Thyroid gland (tissue), 4 donors: ENCODE results near the gene ZNF625. TPM values are rescaled to one million over a fixed set of nuclear protein-coding genes. Genes with fewer than 3 reads are reported as not detected.

Experiments
- DNase-seq, 2 donors: peaks; one replicate each; pipeline ENCODE4 v3.0.0-alpha.2; 2019
- H3K27ac ChIP-seq, 3 donors: fragments of 200-600 bp; sonication (generic); 1 replicate in 2 of 3; 2 replicates in 1 of 3; pipeline ENCODE4 v1.5.1; 2016 to 2019; ENCODE audit warnings: mild to moderate bottlenecking in 1 of 3, moderate library complexity in 1 of 3
- H3K27me3 ChIP-seq: fragments of 200-600 bp; sonication (generic); one replicate; pipeline ENCODE4 v1.5.1; 2019
- H3K36me3 ChIP-seq, 2 donors: fragments of 200-600 bp; sonication (generic); one replicate each; pipeline ENCODE4 v1.5.1; 2016 to 2019
- H3K4me1 ChIP-seq, 2 donors: fragments of 200-600 bp; sonication (generic); one replicate each; pipeline ENCODE4 v1.5.1; 2017 to 2019
- H3K4me3 ChIP-seq, 3 donors: fragments of 200-600 bp; sonication (generic); replicated peaks in 1 of 3; 1 replicate in 2 of 3; 2 replicates in 1 of 3; pipeline ENCODE4 v1.5.1; 2016; ENCODE audit warnings: mild to moderate bottlenecking in 1 of 3
- H3K9me3 ChIP-seq: fragments of 200-600 bp; sonication (generic); one replicate; pipeline ENCODE4 v1.5.1; 2017
- POLR2A ChIP-seq, 2 donors: fragments of 450-650 bp; IDR thresholded peaks; one replicate each; pipeline ENCODE4 v1.6.1; 2017; ENCODE audit warnings: antibody characterized with exemption in 2 of 2, mild to moderate bottlenecking in 2 of 2, moderate library complexity in 1 of 2
- WGBS, 2 donors: methylation state at CpG; one replicate each; pipeline ENCODE4 v1.1.5; 2017; 5-methylcytosine and 5-hydroxymethylcytosine counted together
- intact Hi-C: fragments of 100-400 bp; cut with DNase I; formaldehyde crosslinking; loops from one replicate; pipeline ENCODE4 v1.15.1; 2023
- total RNA-seq, 4 donors: library from RNA; depleted of rRNA; stranded (reverse); fragments of >200 nt; gene quantifications; one replicate each; pipeline ENCODE4 v1.2.3, GENCODE V29; 2016
- TF ChIP-seq, protein P1 (sequence below), 6 experiments: fragments of 200-600 bp in 3 of 6; fragments of 450-650 bp in 3 of 6; sonication (generic) in 3 of 6; IDR thresholded peaks; one replicate each; pipeline ENCODE4 v1.5.1; 2016 to 2019; ENCODE audit warnings: antibody characterized with exemption in 6 of 6, mild to moderate bottlenecking in 2 of 6, inconsistent platforms in 1 of 6, moderate library complexity in 1 of 6

ZNF625 gene
- total RNA-seq, 4 donors from 2014 or later = 5.5 to 12.2 (median 11.5) TPM

DNA sequence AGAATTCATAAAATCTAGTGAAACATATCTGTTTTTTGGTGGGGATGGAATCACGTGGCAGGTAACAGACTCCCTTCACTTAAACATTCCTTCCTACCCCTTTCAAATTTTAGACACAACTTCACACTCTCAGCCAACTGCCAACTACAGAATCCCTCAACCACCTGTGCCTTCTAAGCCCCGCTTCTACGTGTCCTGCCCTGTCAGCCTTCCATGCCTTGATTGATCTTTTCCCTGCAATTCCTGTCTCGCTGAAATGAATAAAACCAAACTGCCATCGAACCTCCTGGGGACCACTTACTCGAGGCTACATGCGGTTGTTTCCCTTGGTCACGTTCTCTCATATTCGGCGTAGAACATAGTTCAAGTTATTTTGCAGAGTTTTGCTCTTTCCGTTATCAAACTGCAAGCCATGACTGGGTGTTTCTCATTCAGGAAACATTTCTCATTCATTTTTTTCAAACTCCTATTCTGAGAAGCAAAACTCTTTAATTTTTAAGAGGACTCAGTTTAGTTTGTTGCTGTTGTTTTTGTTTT is 1.1 kb downstream of the ZNF625 start:
- intact Hi-C loops = no loop called here
- no peaks in the 10 kb centered on the region for H3K36me3 ChIP-seq
- DNase-seq = no peak
- H3K4me1 ChIP-seq = peaks cover 6 to 13% of the 10 kb centered on the region in 2 donors
- H3K4me3 ChIP-seq = peak overlapping the region in 2 of 3 donors; percentile 74 to 99
- H3K9me3 ChIP-seq = no peaks in the 10 kb centered on the region
- TF ChIP-seq POLR2A (IDR thresholded peaks at IDR 0.05) = no peak
- TF ChIP-seq, protein P1, sequence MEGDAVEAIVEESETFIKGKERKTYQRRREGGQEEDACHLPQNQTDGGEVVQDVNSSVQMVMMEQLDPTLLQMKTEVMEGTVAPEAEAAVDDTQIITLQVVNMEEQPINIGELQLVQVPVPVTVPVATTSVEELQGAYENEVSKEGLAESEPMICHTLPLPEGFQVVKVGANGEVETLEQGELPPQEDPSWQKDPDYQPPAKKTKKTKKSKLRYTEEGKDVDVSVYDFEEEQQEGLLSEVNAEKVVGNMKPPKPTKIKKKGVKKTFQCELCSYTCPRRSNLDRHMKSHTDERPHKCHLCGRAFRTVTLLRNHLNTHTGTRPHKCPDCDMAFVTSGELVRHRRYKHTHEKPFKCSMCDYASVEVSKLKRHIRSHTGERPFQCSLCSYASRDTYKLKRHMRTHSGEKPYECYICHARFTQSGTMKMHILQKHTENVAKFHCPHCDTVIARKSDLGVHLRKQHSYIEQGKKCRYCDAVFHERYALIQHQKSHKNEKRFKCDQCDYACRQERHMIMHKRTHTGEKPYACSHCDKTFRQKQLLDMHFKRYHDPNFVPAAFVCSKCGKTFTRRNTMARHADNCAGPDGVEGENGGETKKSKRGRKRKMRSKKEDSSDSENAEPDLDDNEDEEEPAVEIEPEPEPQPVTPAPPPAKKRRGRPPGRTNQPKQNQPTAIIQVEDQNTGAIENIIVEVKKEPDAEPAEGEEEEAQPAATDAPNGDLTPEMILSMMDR (IDR thresholded peaks at IDR 0.05) = no peak
- H3K27me3 ChIP-seq = no peaks in the 10 kb centered on the region
- 17 to 19% methylated on average over 11 of the region's 11 CpGs for WGBS, 2 donors
- peak overlapping the region in 2 of 3 donors; percentile 79 to 92 for H3K27ac ChIP-seq

DNA sequence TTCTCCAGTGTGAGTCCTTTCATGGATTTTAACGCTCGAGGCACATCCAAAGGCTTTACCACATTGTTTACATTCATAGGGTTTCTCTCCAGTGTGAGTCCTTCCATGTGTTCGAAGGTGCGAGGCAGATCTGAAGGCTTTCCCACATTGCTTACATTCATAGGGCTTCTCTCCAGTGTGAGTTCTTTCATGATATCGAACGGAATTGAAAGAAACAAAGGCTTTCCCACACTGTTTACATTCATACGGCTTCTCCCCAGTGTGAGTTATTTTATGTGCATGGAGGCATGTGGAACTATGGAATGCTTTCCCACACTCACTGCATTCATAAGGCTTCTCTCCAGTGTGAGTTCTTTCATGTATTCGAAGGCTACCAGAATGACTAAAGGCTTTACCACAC is 11.2 kb downstream of the ZNF625 start:
- no peak for TF ChIP-seq POLR2A (IDR thresholded peaks at IDR 0.05)
- TF ChIP-seq, protein P1 (IDR thresholded peaks at IDR 0.05) = no peak
- Histone ChIP-seq H3K9me3 (no peaks in the 10 kb centered on the region), H3K4me1 (peaks cover 6 to 7% of the 10 kb centered on the region in 2 donors), H3K27me3 (no peaks in the 10 kb centered on the region), H3K4me3 (no peak overlapping the region), H3K36me3 (peaks cover 22 to 25% of the 10 kb centered on the region in 2 donors), H3K27ac (no peak overlapping the region)
- DNase-seq = no peak
- 96 to 97% methylated on average over 8 of the region's 8 CpGs for WGBS, 2 donors
- intact Hi-C loops = loop anchor here (10.0 kb wide), 2 partner anchors 181 to 261 kb away; partner anchors contain the start of genes ZNF69 and ZNF763

DNA sequence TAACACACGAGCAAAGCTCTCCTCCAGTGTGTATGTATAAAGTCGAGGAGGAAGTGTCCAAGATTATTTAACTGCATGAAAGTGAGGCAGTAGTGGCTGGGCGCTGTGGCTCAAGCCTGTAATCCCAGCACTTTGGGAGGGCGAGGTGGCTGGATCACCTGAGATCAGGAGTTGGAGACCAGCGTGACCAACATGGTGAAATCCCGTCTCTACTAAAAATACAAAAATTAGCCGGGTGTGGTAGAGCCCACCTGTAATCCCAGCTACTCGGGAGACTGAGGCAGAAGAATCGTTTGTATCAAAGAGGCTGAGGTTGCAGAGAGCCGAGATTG is 15.2 kb downstream of the ZNF625 start:
- H3K4me3 ChIP-seq = no peak overlapping the region
- peaks cover 16 to 18% of the 10 kb centered on the region in 2 donors for H3K36me3 ChIP-seq
- no peak overlapping the region for H3K27ac ChIP-seq
- no peak for DNase-seq
- H3K9me3 ChIP-seq = no peaks in the 10 kb centered on the region
- TF ChIP-seq, protein P1 (IDR thresholded peaks at IDR 0.05) = no peak
- no peak for TF ChIP-seq POLR2A (IDR thresholded peaks at IDR 0.05)
- H3K4me1 ChIP-seq = peaks cover 16% of the 10 kb centered on the region in 2 donors
- intact Hi-C loops = loop anchor here (2.0 to 10.0 kb wide), 3 partner anchors 83 to 257 kb away; partner anchors contain the start of genes ZNF69 and ZNF763
- H3K27me3 ChIP-seq = no peaks in the 10 kb centered on the region
- WGBS, 2 donors = 58 to 61% methylated on average over 10 of the region's 10 CpGs

DNA sequence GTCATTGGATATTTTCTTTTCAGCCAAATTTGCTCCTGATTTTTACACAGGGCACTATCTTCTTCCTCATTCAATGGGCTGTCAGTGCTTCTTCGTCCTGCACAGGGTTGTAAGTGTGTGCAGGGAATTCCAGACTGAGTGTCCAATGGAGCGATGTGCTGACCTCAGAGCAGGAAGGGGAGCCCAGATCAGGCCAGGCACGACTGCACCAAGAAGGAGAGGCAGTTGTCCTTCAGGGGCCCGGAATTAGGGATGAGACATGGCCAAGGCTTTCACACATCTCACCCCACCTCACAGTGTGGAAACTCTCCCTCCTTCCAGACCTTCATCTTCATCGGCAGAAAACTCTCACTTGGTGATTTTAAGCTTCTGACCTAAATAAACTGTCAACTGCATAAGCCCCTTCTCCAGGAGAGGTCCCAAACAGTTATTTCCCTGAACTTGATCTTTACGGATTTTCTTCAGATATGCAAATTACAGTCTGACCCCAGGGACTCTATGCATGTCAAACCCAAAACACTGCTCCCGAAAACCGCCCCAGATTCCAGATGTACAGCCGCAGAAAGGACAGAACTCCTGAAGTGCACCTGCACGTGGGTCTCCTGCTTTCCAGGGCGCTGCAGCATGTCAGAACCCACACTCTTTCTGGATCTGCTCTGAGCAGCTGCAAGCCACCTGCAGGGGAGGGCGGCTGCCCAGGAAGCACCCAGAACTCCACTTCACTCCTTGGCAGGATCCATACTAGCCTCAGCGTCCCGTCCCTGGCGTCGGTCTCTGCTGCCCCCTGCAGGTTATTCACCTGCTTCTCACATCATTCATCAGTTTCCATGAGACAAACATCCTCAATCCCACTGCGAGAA is 15.8 kb downstream of the ZNF625 start:
- Histone ChIP-seq H3K9me3 (no peaks in the 10 kb centered on the region), H3K27me3 (no peaks in the 10 kb centered on the region), H3K4me1 (peaks cover 16% of the 10 kb centered on the region in 2 donors), H3K36me3 (peaks cover 12 to 13% of the 10 kb centered on the region in 2 donors), H3K27ac (peak overlapping the region in 2 of 3 donors; percentile 46 to 88), H3K4me3 (peak overlapping the region in 1 of 3 donors; percentile 97)
- intact Hi-C loops = loop anchor here (2.0 to 10.0 kb wide), 3 partner anchors 82 to 256 kb away; partner anchors contain the start of genes ZNF69 and ZNF763
- peak in 1 of 2 donors; percentile 5 for TF ChIP-seq POLR2A (IDR thresholded peaks at IDR 0.05)
- TF ChIP-seq, protein P1 (IDR thresholded peaks at IDR 0.05) = peak; percentile 74 to 99 (median 92)
- DNase-seq = peak; percentile 90 to 93
- WGBS, 2 donors = 5 to 8% methylated on average over 17 of the region's 17 CpGs
